Uterus (tissue), 2 donors: ENCODE results near the gene TCL1B.

Source experiments
- POLR2A ChIP-seq, 2 donors: fragments of 450-650 bp; IDR thresholded peaks; one replicate each; pipeline ENCODE4 v1.6.1; 2016; ENCODE audit warnings: antibody characterized with exemption in 2 of 2, mild to moderate bottlenecking in 1 of 2, moderate library complexity in 1 of 2
- TF ChIP-seq, protein P1 (sequence below), 4 experiments: fragments of 200-600 bp in 2 of 4; fragments of 450-650 bp in 2 of 4; sonication (generic) in 2 of 4; IDR thresholded peaks; one replicate each; pipeline ENCODE4 v1.5.1; 2016 to 2019; ENCODE audit warnings: antibody characterized with exemption in 4 of 4, mild to moderate bottlenecking in 2 of 4, moderate library complexity in 1 of 4

DNA sequence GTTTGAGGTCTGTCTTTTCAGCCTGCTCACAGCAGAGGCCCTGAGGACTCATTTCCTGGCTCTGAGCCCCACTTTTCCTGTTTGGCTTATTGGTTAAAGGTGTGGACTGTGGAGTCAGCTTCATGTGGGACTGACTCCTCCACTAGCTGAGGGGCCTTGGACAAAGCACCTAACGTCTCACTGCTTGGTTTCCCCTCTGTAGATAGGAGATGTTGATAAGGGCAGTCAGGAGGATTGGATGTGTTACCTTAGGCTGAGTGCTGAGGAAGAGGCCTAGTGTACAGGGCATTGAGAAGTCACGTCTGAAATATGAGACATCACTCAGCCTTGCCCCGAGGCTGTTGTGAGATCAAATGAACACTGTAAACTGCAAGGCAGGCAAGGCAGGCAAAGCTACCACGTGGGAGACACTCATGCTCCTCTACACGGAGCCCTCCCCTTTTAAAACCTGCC lies 54.8 kb downstream of the TCL1B start:
- TF ChIP-seq, protein P1, sequence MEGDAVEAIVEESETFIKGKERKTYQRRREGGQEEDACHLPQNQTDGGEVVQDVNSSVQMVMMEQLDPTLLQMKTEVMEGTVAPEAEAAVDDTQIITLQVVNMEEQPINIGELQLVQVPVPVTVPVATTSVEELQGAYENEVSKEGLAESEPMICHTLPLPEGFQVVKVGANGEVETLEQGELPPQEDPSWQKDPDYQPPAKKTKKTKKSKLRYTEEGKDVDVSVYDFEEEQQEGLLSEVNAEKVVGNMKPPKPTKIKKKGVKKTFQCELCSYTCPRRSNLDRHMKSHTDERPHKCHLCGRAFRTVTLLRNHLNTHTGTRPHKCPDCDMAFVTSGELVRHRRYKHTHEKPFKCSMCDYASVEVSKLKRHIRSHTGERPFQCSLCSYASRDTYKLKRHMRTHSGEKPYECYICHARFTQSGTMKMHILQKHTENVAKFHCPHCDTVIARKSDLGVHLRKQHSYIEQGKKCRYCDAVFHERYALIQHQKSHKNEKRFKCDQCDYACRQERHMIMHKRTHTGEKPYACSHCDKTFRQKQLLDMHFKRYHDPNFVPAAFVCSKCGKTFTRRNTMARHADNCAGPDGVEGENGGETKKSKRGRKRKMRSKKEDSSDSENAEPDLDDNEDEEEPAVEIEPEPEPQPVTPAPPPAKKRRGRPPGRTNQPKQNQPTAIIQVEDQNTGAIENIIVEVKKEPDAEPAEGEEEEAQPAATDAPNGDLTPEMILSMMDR (IDR thresholded peaks at IDR 0.05), result no peak
- TF ChIP-seq POLR2A (IDR thresholded peaks at IDR 0.05), result no peak
